Neural progenitor cell (in vitro differentiated cells): Measurements from ENCODE around the gene MED16. TPM values are rescaled to one million over a fixed set of nuclear protein-coding genes. Genes with fewer than 3 reads are reported as not detected.

Experiments
- DNase-seq: peaks from one replicate; pipeline ENCODE4 v3.0.0-alpha.2; 2016; ENCODE audit warnings: low spot score
- H2AFZ ChIP-seq: fragments of 200-600 bp; sonication (generic); replicated peaks from 2 replicates; pipeline ENCODE4 v1.6.1; 2016; ENCODE audit warnings: antibody characterized with exemption
- H3F3A ChIP-seq: fragments of 200-600 bp; sonication (generic); 2 replicates; pipeline ENCODE4 v1.6.1; 2016; ENCODE audit warnings: antibody characterized with exemption, low read depth
- H3K27ac ChIP-seq: fragments of 200-600 bp; sonication (generic); 2 replicates; pipeline ENCODE4 v1.5.1; 2016; ENCODE audit warnings: mild to moderate bottlenecking
- H3K27me3 ChIP-seq: fragments of 200-600 bp; sonication (generic); 2 replicates; pipeline ENCODE4 v1.6.1; 2016; ENCODE audit warnings: mild to moderate bottlenecking, moderate library complexity
- H3K36me3 ChIP-seq: fragments of 200-600 bp; sonication (generic); 2 replicates; pipeline ENCODE4 v1.5.1; 2016
- H3K4me1 ChIP-seq: fragments of 200-600 bp; sonication (generic); 2 replicates; pipeline ENCODE4 v1.6.1; 2016; ENCODE audit warnings: mixed run types
- H3K4me2 ChIP-seq: fragments of 200-600 bp; sonication (generic); 2 replicates; pipeline ENCODE4 v1.6.1; 2016
- H3K4me3 ChIP-seq: fragments of 200-600 bp; sonication (generic); 2 replicates; pipeline ENCODE4 v1.5.1; 2016
- H3K79me2 ChIP-seq: fragments of 200-600 bp; sonication (generic); 2 replicates; pipeline ENCODE4 v1.6.1; 2016; ENCODE audit warnings: low read depth
- H3K9ac ChIP-seq: fragments of 200-600 bp; sonication (generic); 2 replicates; pipeline ENCODE4 v1.6.1; 2016
- H3K9me3 ChIP-seq: fragments of 200-600 bp; sonication (generic); 2 replicates; pipeline ENCODE4 v1.5.1; 2016; ENCODE audit warnings: low read depth
- H4K20me1 ChIP-seq: fragments of 200-600 bp; sonication (generic); 2 replicates; pipeline ENCODE4 v1.6.1; 2016; ENCODE audit warnings: low read depth
- H3K27ac Mint-ChIP-seq: 3 replicates; pipeline ENCODE4 v1.8.0; 2021; ENCODE audit warnings: mixed read lengths
- H3K27me3 Mint-ChIP-seq: 2 replicates; pipeline ENCODE4 v1.8.0; 2022; ENCODE audit warnings: low read depth, mild to moderate bottlenecking, inconsistent platforms, moderate library complexity, mixed read lengths; ENCODE audit not compliant: insufficient read depth
- H3K36me3 Mint-ChIP-seq: 3 replicates; pipeline ENCODE4 v1.8.0; 2021; ENCODE audit warnings: mixed read lengths
- H3K4me1 Mint-ChIP-seq: 3 replicates; pipeline ENCODE4 v1.8.0; 2021; ENCODE audit warnings: mixed read lengths
- H3K4me3 Mint-ChIP-seq: 3 replicates; pipeline ENCODE4 v1.8.0; 2021; ENCODE audit warnings: mild to moderate bottlenecking, moderate library complexity, mixed read lengths
- H3K9me3 Mint-ChIP-seq: 3 replicates; pipeline ENCODE4 v1.8.0; 2020; ENCODE audit warnings: mixed read lengths
- CTCF ChIP-seq: fragments of 200-600 bp; sonication (generic); IDR thresholded peaks from 2 replicates; pipeline ENCODE4 v1.5.1; 2017; ENCODE audit warnings: antibody characterized with exemption, mild to moderate bottlenecking
- EZH2 ChIP-seq: fragments of 200-600 bp; sonication (generic); IDR thresholded peaks from 2 replicates; pipeline ENCODE4 v1.6.1; 2017; ENCODE audit warnings: antibody characterized with exemption, mild to moderate bottlenecking, moderate library complexity
- EZH2phosphoT487 ChIP-seq: fragments of 200-600 bp; sonication (generic); IDR thresholded peaks from 2 replicates; pipeline ENCODE4 v1.6.1; 2017; ENCODE audit warnings: antibody characterized with exemption
- total RNA-seq: library from RNA; depleted of rRNA; stranded (reverse); fragments of >200 nt; gene quantifications from 2 replicates; pipeline ENCODE4 v1.2.3, GENCODE V29; 2015; ENCODE audit warnings: low replicate concordance

Gene MED16
- total RNA-seq, 1 donor from 2014 or later, result 14.4 TPM

- H3K27me3 Mint-ChIP-seq, result peaks cover 16% of the 10 kb centered on the region
- H3K4me2 ChIP-seq, result no peak overlapping the region
- peaks cover 6% of the 10 kb centered on the region for H4K20me1 ChIP-seq
- peaks cover 7% of the 10 kb centered on the region for H3K36me3 Mint-ChIP-seq
- peak overlapping the region; percentile 80 for H3K4me3 Mint-ChIP-seq
- H3K4me1 Mint-ChIP-seq, result peaks cover 9% of the 10 kb centered on the region
- TF ChIP-seq EZH2 (no peak), EZH2phosphoT487 (no peak), CTCF (no peak)
- H3K27ac ChIP-seq, result no peak overlapping the region
- H3K4me1 ChIP-seq, result no peaks in the 10 kb centered on the region
- no peak overlapping the region for H3K9ac ChIP-seq
- H3K27me3 ChIP-seq, result no peaks in the 10 kb centered on the region
- H3K4me3 ChIP-seq, result no peak overlapping the region
- no peak for DNase-seq
- no peak overlapping the region for H2AFZ ChIP-seq
- no peaks in the 10 kb centered on the region for H3K9me3 Mint-ChIP-seq
- no peaks in the 10 kb centered on the region for H3K36me3 ChIP-seq
- H3K79me2 ChIP-seq, result peaks cover 15% of the 10 kb centered on the region
- H3K27ac Mint-ChIP-seq, result no peak overlapping the region
- H3K9me3 ChIP-seq, result no peaks in the 10 kb centered on the region
- peaks cover 14% of the 10 kb centered on the region for H3F3A ChIP-seq
Observed at GRCh38 chr19:890831-891230, 2.2 kb downstream of the MED16 start.

- no peaks in the 10 kb centered on the region for H3K9me3 ChIP-seq
- no peak overlapping the region for H3K4me3 ChIP-seq
- TF ChIP-seq EZH2, result no peak
- TF ChIP-seq CTCF, result no peak
- no peak for TF ChIP-seq EZH2phosphoT487
- peaks cover 15% of the 10 kb centered on the region for H3K79me2 ChIP-seq
- H2AFZ ChIP-seq, result no peak overlapping the region
- H3K36me3 Mint-ChIP-seq, result peaks cover 7% of the 10 kb centered on the region
- peaks cover 6% of the 10 kb centered on the region for H4K20me1 ChIP-seq
- H3K4me3 Mint-ChIP-seq, result peak overlapping the region; percentile 60
- peaks cover 16% of the 10 kb centered on the region for H3K27me3 Mint-ChIP-seq
- H3K9ac ChIP-seq, result no peak overlapping the region
- no peak overlapping the region for H3K4me2 ChIP-seq
- no peak overlapping the region for H3K27ac Mint-ChIP-seq
- H3K9me3 Mint-ChIP-seq, result no peaks in the 10 kb centered on the region
- H3K4me1 Mint-ChIP-seq, result peaks cover 9% of the 10 kb centered on the region
- no peaks in the 10 kb centered on the region for H3K4me1 ChIP-seq
- H3K36me3 ChIP-seq, result no peaks in the 10 kb centered on the region
- H3K27ac ChIP-seq, result no peak overlapping the region
- H3F3A ChIP-seq, result peaks cover 14% of the 10 kb centered on the region
- H3K27me3 ChIP-seq, result no peaks in the 10 kb centered on the region
- DNase-seq, result no peak
Observed at GRCh38 chr19:889662-890295, 3.2 kb downstream of the MED16 start.

GRCh38 chr19:888581-889385, 4.2 kb downstream of the MED16 start:
- Histone ChIP-seq H3F3A (peaks cover 5% of the 10 kb centered on the region), H3K4me1 (no peaks in the 10 kb centered on the region), H3K36me3 (no peaks in the 10 kb centered on the region), H3K4me3 (no peak overlapping the region), H3K9me3 (no peaks in the 10 kb centered on the region), H2AFZ (no peak overlapping the region), H3K27ac (no peak overlapping the region), H3K27me3 (no peaks in the 10 kb centered on the region), H3K4me2 (no peak overlapping the region), H3K79me2 (peaks cover 15% of the 10 kb centered on the region), H4K20me1 (peaks cover 6% of the 10 kb centered on the region), H3K9ac (no peak overlapping the region)
- TF ChIP-seq CTCF (no peak), EZH2 (no peak), EZH2phosphoT487 (no peak)
- H3K4me3 Mint-ChIP-seq, result peak overlapping the region; percentile 64
- no peak for DNase-seq
- peaks cover 9% of the 10 kb centered on the region for H3K4me1 Mint-ChIP-seq
- H3K27ac Mint-ChIP-seq, result no peak overlapping the region
- peaks cover 16% of the 10 kb centered on the region for H3K27me3 Mint-ChIP-seq
- H3K36me3 Mint-ChIP-seq, result peaks cover 7% of the 10 kb centered on the region
- H3K9me3 Mint-ChIP-seq, result no peaks in the 10 kb centered on the region
